Upper lobe of right lung (tissue), 1 donor: ENCODE measurements around the gene TMEM18. TPM values are rescaled to one million over a fixed set of nuclear protein-coding genes. Genes with fewer than 3 reads are reported as not detected.
A peak's percentile ranks its signal among the peaks of the same experiment; 100 is the strongest.

Experiments used
- ATAC-seq: fragments of 200-7000 bp; cut with Tn5 transposase; one replicate; pipeline ENCODE4 v1.9.1; 2020; ENCODE audit warnings: mild to moderate bottlenecking, moderate library complexity
- DNase-seq: peaks from one replicate; pipeline ENCODE4 v3.0.0-alpha.2; 2020
- H3K27ac ChIP-seq: fragments of 200-600 bp; one replicate; pipeline ENCODE4 v1.8.0; 2022
- H3K27me3 ChIP-seq: fragments of 200-600 bp; one replicate; pipeline ENCODE4 v1.8.0; 2022; ENCODE audit warnings: mild to moderate bottlenecking
- H3K36me3 ChIP-seq: fragments of 200-600 bp; one replicate; pipeline ENCODE4 v1.8.0; 2022
- H3K4me1 ChIP-seq: fragments of 200-600 bp; one replicate; pipeline ENCODE4 v1.8.0; 2022
- H3K4me3 ChIP-seq: fragments of 200-600 bp; one replicate; pipeline ENCODE4 v1.8.0; 2022; ENCODE audit warnings: mild to moderate bottlenecking
- H3K9me3 ChIP-seq: fragments of 200-600 bp; one replicate; pipeline ENCODE4 v1.8.0; 2022
- intact Hi-C: fragments of 100-400 bp; cut with DNase I; formaldehyde crosslinking; loops from one replicate; pipeline ENCODE4 v1.11.0; 2022
- total RNA-seq: library from RNA; stranded (reverse); fragmentation: NEBNext Ultra II Directional; extraction: Animal tissue kit (Norgen Biotek cat#: 25700); gene quantifications from one replicate; pipeline ENCODE4 v1.2.1, GENCODE V29; 2021
- TF ChIP-seq, protein P1 (sequence below): fragments of 200-600 bp; IDR thresholded peaks from one replicate; pipeline ENCODE4 v1.8.0; 2022; ENCODE audit warnings: antibody characterized with exemption
- donor health status: DM: no; HTN: yes; CAD: no; lungs with severe emphysema.

TMEM18 gene
- total RNA-seq, 1 donor from 2014 or later: 21.3 TPM

GRCh38 chr2:667332-667999 is 9.7 kb downstream of the TMEM18 start:
- H3K27ac ChIP-seq: no peak overlapping the region
- no peaks in the 10 kb centered on the region for H3K27me3 ChIP-seq
- intact Hi-C loops: no loop called here
- H3K4me3 ChIP-seq: no peak overlapping the region
- TF ChIP-seq, protein P1, sequence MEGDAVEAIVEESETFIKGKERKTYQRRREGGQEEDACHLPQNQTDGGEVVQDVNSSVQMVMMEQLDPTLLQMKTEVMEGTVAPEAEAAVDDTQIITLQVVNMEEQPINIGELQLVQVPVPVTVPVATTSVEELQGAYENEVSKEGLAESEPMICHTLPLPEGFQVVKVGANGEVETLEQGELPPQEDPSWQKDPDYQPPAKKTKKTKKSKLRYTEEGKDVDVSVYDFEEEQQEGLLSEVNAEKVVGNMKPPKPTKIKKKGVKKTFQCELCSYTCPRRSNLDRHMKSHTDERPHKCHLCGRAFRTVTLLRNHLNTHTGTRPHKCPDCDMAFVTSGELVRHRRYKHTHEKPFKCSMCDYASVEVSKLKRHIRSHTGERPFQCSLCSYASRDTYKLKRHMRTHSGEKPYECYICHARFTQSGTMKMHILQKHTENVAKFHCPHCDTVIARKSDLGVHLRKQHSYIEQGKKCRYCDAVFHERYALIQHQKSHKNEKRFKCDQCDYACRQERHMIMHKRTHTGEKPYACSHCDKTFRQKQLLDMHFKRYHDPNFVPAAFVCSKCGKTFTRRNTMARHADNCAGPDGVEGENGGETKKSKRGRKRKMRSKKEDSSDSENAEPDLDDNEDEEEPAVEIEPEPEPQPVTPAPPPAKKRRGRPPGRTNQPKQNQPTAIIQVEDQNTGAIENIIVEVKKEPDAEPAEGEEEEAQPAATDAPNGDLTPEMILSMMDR: peak; percentile 37
- no peaks in the 10 kb centered on the region for H3K4me1 ChIP-seq
- ATAC-seq (peak; percentile 44), DNase-seq (no peak)
- no peaks in the 10 kb centered on the region for H3K9me3 ChIP-seq
- peaks cover 63% of the 10 kb centered on the region for H3K36me3 ChIP-seq

GRCh38 chr2:666441-666840 is 10.8 kb downstream of the TMEM18 start:
- Histone ChIP-seq H3K4me1 (no peaks in the 10 kb centered on the region), H3K27me3 (no peaks in the 10 kb centered on the region), H3K4me3 (no peak overlapping the region), H3K36me3 (peaks cover 56% of the 10 kb centered on the region), H3K27ac (no peak overlapping the region), H3K9me3 (no peaks in the 10 kb centered on the region)
- no peak for ATAC-seq
- intact Hi-C loops: no loop called here
- no peak for DNase-seq
- TF ChIP-seq, protein P1: no peak

GRCh38 chr2:665340-666073 is 11.7 kb downstream of the TMEM18 start:
- no peak overlapping the region for H3K27ac ChIP-seq
- no peak overlapping the region for H3K4me3 ChIP-seq
- DNase-seq: no peak
- H3K36me3 ChIP-seq: peaks cover 52% of the 10 kb centered on the region
- no peaks in the 10 kb centered on the region for H3K9me3 ChIP-seq
- TF ChIP-seq, protein P1: no peak
- intact Hi-C loops: no loop called here
- H3K4me1 ChIP-seq: no peaks in the 10 kb centered on the region
- H3K27me3 ChIP-seq: no peaks in the 10 kb centered on the region
- ATAC-seq: no peak

GRCh38 chr2:664063-664462 is 13.1 kb downstream of the TMEM18 start:
- H3K36me3 ChIP-seq: peaks cover 37% of the 10 kb centered on the region
- TF ChIP-seq, protein P1: no peak
- ATAC-seq (no peak), DNase-seq (no peak)
- H3K9me3 ChIP-seq: no peaks in the 10 kb centered on the region
- no peaks in the 10 kb centered on the region for H3K4me1 ChIP-seq
- intact Hi-C loops: no loop called here
- no peak overlapping the region for H3K4me3 ChIP-seq
- no peak overlapping the region for H3K27ac ChIP-seq
- peaks cover 6% of the 10 kb centered on the region for H3K27me3 ChIP-seq

- intact Hi-C loops: no loop called here
- DNase-seq (no peak), ATAC-seq (no peak)
- Histone ChIP-seq H3K27me3 (peaks cover 15% of the 10 kb centered on the region), H3K27ac (no peak overlapping the region), H3K4me3 (no peak overlapping the region), H3K9me3 (no peaks in the 10 kb centered on the region), H3K36me3 (peaks cover 29% of the 10 kb centered on the region), H3K4me1 (no peaks in the 10 kb centered on the region)
- TF ChIP-seq, protein P1: no peak
These were observed 14.0 kb downstream of the TMEM18 start for GRCh38 chr2:663221-663620.
